C4-2B (cell line): ENCODE measurements around the gene RLBP1.

Experiments used
- H3K27ac ChIP-seq: fragments of 450-650 bp; 2 replicates; pipeline ENCODE4 v1.5.1; 2017
- ZFX ChIP-seq: fragments of 450-650 bp; IDR thresholded peaks from 2 replicates; pipeline ENCODE4 v1.6.1; 2017
- TF ChIP-seq, protein P1 (sequence below): fragments of 450-650 bp; conservative IDR thresholded peaks from 2 replicates; pipeline ENCODE4 v1.5.1; 2017; ENCODE audit warnings: mild to moderate bottlenecking

RLBP1 gene

DNA sequence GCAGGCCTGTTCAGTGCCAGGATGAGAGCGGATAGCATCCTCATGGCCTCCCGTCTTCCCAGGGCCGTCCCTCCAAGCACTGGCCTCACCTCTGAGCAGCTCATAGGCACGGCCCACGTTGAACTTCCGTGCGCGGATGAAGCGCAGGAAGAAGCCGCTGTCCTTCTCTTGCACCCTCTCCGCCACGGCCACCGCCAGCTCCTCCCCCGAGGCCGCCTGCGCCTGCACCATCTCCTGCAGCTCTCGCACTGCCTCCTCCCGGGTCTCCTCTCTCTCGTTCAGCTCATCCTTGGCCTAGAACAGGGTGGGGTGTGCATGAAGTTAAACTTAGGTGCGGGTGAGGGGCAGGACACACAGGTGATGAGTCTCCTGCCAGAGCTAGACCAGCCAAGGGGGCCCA is 4.3 kb downstream of the RLBP1 start:
- no peak overlapping the region for H3K27ac ChIP-seq
- TF ChIP-seq, protein P1, sequence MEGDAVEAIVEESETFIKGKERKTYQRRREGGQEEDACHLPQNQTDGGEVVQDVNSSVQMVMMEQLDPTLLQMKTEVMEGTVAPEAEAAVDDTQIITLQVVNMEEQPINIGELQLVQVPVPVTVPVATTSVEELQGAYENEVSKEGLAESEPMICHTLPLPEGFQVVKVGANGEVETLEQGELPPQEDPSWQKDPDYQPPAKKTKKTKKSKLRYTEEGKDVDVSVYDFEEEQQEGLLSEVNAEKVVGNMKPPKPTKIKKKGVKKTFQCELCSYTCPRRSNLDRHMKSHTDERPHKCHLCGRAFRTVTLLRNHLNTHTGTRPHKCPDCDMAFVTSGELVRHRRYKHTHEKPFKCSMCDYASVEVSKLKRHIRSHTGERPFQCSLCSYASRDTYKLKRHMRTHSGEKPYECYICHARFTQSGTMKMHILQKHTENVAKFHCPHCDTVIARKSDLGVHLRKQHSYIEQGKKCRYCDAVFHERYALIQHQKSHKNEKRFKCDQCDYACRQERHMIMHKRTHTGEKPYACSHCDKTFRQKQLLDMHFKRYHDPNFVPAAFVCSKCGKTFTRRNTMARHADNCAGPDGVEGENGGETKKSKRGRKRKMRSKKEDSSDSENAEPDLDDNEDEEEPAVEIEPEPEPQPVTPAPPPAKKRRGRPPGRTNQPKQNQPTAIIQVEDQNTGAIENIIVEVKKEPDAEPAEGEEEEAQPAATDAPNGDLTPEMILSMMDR: no peak
- no peak for TF ChIP-seq ZFX

GRCh38 chr15:89215627-89216026 is 5.8 kb downstream of the RLBP1 start:
- H3K27ac ChIP-seq: no peak overlapping the region
- TF ChIP-seq, protein P1: no peak
- no peak for TF ChIP-seq ZFX

- no peak for TF ChIP-seq ZFX
- TF ChIP-seq, protein P1: no peak
- no peak overlapping the region for H3K27ac ChIP-seq
Observed at GRCh38 chr15:89211678-89212170, 9.7 kb downstream of the RLBP1 start.

DNA sequence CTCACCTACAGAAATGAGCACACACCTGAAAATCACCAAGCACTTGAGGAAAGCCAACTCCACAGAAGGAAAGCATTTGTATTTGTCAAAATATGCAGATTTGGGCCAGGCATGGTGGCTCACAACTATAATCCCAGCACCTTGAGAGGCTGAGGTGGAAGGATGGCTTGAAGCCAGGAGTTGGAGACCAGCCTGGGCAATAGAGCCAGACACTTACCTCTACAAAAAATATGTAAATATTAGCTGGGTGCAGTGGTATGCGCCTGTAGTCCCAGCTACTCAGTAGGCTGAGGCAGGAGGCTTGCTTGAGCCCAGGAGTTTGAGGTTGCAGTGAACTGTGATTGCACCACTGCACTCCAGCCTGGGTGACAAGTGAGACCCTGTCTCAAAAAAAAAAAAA is 12.3 kb downstream of the RLBP1 start:
- H3K27ac ChIP-seq: no peak overlapping the region
- TF ChIP-seq, protein P1: no peak
- TF ChIP-seq ZFX: no peak

DNA sequence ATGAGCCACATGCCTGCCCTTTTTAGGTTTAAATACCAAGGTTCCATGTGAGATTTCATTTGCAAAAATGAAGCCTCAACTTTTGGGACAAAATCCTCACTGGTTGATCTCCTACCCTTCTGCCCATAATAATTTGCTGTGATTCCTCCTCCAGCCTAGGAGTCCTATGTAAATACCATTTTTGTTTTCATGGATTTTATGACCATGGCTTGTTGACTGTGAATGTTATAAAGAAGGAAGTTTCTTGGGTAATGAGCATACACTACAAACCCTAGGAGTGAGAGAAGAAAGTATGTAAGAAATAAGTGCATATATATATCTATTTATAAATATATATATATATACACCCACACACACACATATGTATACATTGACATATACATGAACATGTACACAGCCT is 13.1 kb downstream of the RLBP1 start:
- H3K27ac ChIP-seq: no peak overlapping the region
- TF ChIP-seq, protein P1: no peak
- TF ChIP-seq ZFX: no peak

GRCh38 chr15:89206908-89207331 is 14.5 kb downstream of the RLBP1 start:
- TF ChIP-seq ZFX: no peak
- TF ChIP-seq, protein P1: peak; percentile 99
- no peak overlapping the region for H3K27ac ChIP-seq

DNA sequence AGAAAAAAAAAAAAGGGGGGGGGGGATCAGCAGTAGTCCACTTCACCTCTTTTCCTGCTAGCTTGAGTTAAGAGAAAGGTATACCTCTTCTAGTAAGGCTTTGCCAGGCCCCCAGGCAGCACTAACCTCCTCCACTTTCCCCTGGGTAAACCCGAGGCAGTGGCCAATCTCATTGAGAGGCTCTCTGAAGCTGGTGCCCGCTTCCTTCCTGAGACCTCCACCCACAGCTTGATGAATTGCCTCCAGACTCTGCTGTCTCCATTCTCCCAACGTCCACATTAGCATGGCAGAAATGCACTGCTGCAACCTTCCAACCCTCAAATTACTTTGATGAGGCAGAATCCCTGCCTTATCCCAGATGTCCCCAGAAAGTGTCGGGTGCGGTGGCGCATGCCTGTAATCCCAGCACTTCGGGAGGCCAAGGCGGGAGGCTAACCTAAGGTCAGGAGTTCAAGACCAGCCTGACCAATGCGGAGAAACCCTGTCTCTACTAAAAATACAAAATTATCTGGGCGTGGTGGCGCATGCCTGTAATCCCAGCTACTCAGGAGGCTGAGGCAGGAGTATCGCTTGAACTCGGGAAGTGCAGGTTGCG is 15.3 kb downstream of the RLBP1 start:
- no peak overlapping the region for H3K27ac ChIP-seq
- TF ChIP-seq, protein P1: no peak
- TF ChIP-seq ZFX: no peak
